Inflammatory macrophage treated with lipopolysaccharide for 1 hour (primary cell): ENCODE measurements around the gene CYCS.
"Not testable (repeated sequence)": the region's sequence is repeated elsewhere in the genome, so short reads cannot be mapped to it uniquely, and the experiment has no call there.

Source experiments
- DNase-seq, 2 donors: peaks; one replicate each; pipeline ENCODE4 v3.0.0-alpha.2; 2020 to 2022

The CYCS gene

GRCh38 chr7:25118048-25118753, 6.9 kb downstream of the CYCS start:
- no peak for DNase-seq

GRCh38 chr7:25117226-25118047, 7.6 kb downstream of the CYCS start:
- DNase-seq: no peak

GRCh38 chr7:25116621-25117020, 8.4 kb downstream of the CYCS start:
- DNase-seq: no peak

GRCh38 chr7:25110514-25110913, 14.5 kb downstream of the CYCS start:
- DNase-seq: not testable (repeated sequence)

GRCh38 chr7:25109276-25109675, 15.8 kb downstream of the CYCS start:
- DNase-seq: no peak

GRCh38 chr7:25105911-25106310, 19.1 kb downstream of the CYCS start:
- no peak for DNase-seq

- peak; percentile 49 to 57 for DNase-seq
Measured at GRCh38 chr7:25103773-25104172, 21.3 kb downstream of the CYCS start.

- no peak for DNase-seq
Measured at GRCh38 chr7:25101817-25102216, 23.2 kb downstream of the CYCS start.

- DNase-seq: peak; percentile 61 to 80
Measured at GRCh38 chr7:25098096-25099046, 26.7 kb downstream of the CYCS start.

GRCh38 chr7:25095516-25096345, 29.3 kb downstream of the CYCS start:
- DNase-seq: no peak

- DNase-seq: peak; percentile 76 to 94
Measured at GRCh38 chr7:25093268-25093826, 31.7 kb downstream of the CYCS start.

GRCh38 chr7:25091779-25092178, 33.3 kb downstream of the CYCS start:
- DNase-seq: no peak

GRCh38 chr7:25091176-25091575, 33.9 kb downstream of the CYCS start:
- DNase-seq: no peak

- no peak for DNase-seq
Measured at GRCh38 chr7:25090374-25090773, 34.7 kb downstream of the CYCS start.

- peak; percentile 33 to 45 for DNase-seq
Measured at GRCh38 chr7:25087855-25088254, 37.2 kb downstream of the CYCS start.

- DNase-seq: peak in 1 of 2 donors; percentile 27
Measured at GRCh38 chr7:25084821-25085220, 40.2 kb downstream of the CYCS start.

- no peak for DNase-seq
Measured at GRCh38 chr7:25083201-25083600, 41.9 kb downstream of the CYCS start.

- DNase-seq: not testable (repeated sequence)
Measured at GRCh38 chr7:25082041-25082440, 43.0 kb downstream of the CYCS start.

- no peak for DNase-seq
Measured at GRCh38 chr7:25077096-25077495, 48.0 kb downstream of the CYCS start.

GRCh38 chr7:25075459-25075858, 49.6 kb downstream of the CYCS start:
- peak in 1 of 2 donors; percentile 69 for DNase-seq

GRCh38 chr7:25073451-25073850, 51.6 kb downstream of the CYCS start:
- DNase-seq: no peak
